ENCODE data around the gene RAP1B. TPM values are rescaled to one million over a fixed set of nuclear protein-coding genes. Genes with fewer than 3 reads are reported as not detected.

Gene RAP1B
- total RNA-seq, result 100 to 1,000 TPM; 193 to 195 TPM
- 100 to 1,000 TPM; 433 to 542 TPM for polyA plus RNA-seq

DNA sequence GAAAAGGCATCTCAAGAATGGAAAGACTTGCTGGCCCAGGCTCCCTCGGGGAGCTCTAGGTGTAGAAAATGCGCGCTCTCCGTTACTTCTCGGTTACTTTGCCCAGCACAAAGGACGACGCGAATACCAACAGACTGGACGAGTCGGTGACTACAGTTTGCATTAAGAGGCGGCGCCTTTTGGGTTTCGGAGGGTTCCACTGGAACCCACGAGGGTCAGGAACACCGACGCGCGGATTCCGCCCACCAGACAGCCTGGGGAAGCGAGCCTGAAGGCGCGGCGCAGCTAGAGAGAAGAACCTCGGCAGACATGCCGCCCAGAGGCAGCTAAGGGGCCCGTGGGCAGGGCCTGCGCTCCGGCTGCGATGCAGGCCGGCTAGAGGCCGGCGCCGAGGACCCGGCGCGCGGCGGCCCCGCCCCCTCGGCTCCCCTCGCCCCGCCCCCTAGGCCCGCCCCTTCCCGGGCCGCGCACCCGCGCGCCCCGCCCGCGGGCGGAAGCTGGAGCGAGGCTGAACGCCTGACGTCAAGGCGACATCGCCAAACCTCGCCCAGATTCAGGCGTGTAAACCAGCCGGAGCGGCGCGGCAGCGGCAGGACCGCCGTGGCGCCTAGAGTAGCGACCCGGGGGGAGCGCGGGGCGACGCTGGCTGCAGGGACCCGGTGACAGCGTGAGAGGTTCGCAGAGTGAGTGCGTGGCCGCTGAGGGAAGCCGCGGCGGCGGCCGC lies at the start of gene RAP1B:
TSS of gene RAP1B (plus strand) at position 530 of the 724 bp plus-strand sequence. CDS start 37,826 bp downstream, outside the sequence.
- intact Hi-C loops (cut with micrococcal nuclease), result loop anchor here (1.0 to 5.0 kb wide), 11 partner anchors 19 to 1341 kb away; partner anchors contain the start of genes CAND1, MDM1, NUP107 and SLC35E3
- Mint-ChIP-seq H3K36me3 (peaks cover 15 to 43% of the 10 kb centered on the region in 2 donors), H3K9me3 (no peaks in the 10 kb centered on the region), H3K27me3 (no peaks in the 10 kb centered on the region), H3K27ac (peak within 1 kb of the TSS; percentile 94 to 99 (median 97)), H3K4me1 (peaks cover 26 to 49% (median 37%) of the 10 kb centered on the region in 4 donors), H3K4me3 (peak within 1 kb of the TSS; percentile 90 to 98 (median 97))
- Histone ChIP-seq H3K4me3 (ENCODE audit: low read length in 2 of 2) (peak within 1 kb of the TSS; percentile 88), H3K9me3 (ENCODE audit: control insufficient read depth in 1 of 2, low read length in 2 of 2) (no peaks in the 10 kb centered on the region), H3K4me1 (ENCODE audit: insufficient read depth, low read length) (peaks cover 39% of the 10 kb centered on the region), H3K27me3 (ENCODE audit: insufficient read depth, low read length) (no peaks in the 10 kb centered on the region), H3K36me3 (ENCODE audit: insufficient read depth, low read length) (no peaks in the 10 kb centered on the region), H3K27ac (ENCODE audit: low read depth, low read length) (peak within 1 kb of the TSS; percentile 88)
- ChIA-PET POLR2A (ENCODE audit: partially characterized antibody) (interaction anchor here (0.8 to 5.3 kb wide), 37 partner anchors 9 to 1342 kb away, joined by 3 to 66 read pairs (median 6); partner anchors contain the start of genes IFNG-AS1, MDM1, MDM2 and NUP107), CTCF (ENCODE audit: partially characterized antibody) (interaction anchor here (0.8 to 5.9 kb wide), 5 partner anchors 14 to 252 kb away, joined by 4 to 46 read pairs (median 4); no protein-coding TSS in a partner anchor)
- peak; percentile 90 to 91 (median 90) for DNase-seq

DNA sequence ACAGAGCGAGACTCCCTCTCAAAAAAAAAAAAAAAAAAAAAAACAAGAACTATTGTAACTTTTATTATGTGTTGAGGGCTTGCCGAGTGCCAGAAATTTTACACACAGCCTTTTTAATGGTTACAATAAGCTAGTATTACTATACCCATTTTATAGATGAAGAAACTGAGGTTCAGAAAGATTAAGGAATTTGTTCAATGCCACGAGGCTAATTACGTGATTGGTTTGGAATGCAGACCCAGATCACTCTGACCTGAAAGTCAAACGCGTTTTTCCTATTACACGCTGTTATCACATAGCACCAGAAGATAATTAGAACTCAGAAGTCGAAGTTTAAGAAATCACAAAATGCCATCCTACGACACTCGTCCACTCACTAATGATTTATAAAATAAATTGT lies 48.9 kb upstream of the RAP1B start:
- CTCF ChIA-PET (ENCODE audit: partially characterized antibody), result no interaction called here
- H3K27ac Mint-ChIP-seq, result no peak overlapping the region

DNA sequence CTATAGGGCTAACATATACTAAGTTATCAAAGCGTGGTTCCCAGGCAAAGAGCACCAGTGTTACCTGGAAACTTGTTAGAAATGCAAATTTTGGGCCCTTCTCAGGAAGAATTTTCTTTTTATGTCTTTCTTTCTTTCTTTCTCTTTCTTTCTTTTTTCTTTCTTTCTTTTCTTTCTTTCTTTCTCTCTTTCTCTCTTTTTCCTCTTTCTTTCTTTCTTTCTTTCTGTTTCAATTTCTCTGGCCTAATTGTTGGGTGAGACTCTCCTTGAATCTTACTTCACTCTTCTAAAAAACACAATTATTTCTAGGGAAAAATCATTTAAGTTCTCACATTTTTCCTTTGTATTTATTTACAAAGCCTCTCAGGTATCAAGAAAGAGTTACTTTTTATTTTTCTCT lies 46.5 kb upstream of the RAP1B start:
- POLR2A ChIA-PET (ENCODE audit: partially characterized antibody), result interaction anchor here (0.9 kb wide), 1 partner anchor 17 kb away, joined by 3 read pairs; no protein-coding TSS in a partner anchor

More for the DNA sequence above, 48.9 kb upstream of the RAP1B start:
- Mint-ChIP-seq H3K4me1 (peaks cover 16 to 27% (median 20%) of the 10 kb centered on the region in 4 donors), H3K4me3 (no peak overlapping the region), H3K36me3 (no peaks in the 10 kb centered on the region), H3K27me3 (no peaks in the 10 kb centered on the region), H3K9me3 (no peaks in the 10 kb centered on the region)
- POLR2A ChIA-PET (ENCODE audit: partially characterized antibody), result no interaction called here
- no peak overlapping the region for H3K27ac ChIP-seq (ENCODE audit: low read depth, low read length)
- peaks cover 11% of the 10 kb centered on the region for H3K4me1 ChIP-seq (ENCODE audit: insufficient read depth, low read length)
- no peaks in the 10 kb centered on the region for H3K36me3 ChIP-seq (ENCODE audit: insufficient read depth, low read length)
- H3K27me3 ChIP-seq (ENCODE audit: insufficient read depth, low read length), result no peaks in the 10 kb centered on the region
- intact Hi-C loops (cut with micrococcal nuclease), result no loop called here
- H3K4me3 ChIP-seq (ENCODE audit: low read length in 2 of 2), result no peak overlapping the region
- no peaks in the 10 kb centered on the region for H3K9me3 ChIP-seq (ENCODE audit: control insufficient read depth in 1 of 2, low read length in 2 of 2)
- DNase-seq, result no peak

DNA sequence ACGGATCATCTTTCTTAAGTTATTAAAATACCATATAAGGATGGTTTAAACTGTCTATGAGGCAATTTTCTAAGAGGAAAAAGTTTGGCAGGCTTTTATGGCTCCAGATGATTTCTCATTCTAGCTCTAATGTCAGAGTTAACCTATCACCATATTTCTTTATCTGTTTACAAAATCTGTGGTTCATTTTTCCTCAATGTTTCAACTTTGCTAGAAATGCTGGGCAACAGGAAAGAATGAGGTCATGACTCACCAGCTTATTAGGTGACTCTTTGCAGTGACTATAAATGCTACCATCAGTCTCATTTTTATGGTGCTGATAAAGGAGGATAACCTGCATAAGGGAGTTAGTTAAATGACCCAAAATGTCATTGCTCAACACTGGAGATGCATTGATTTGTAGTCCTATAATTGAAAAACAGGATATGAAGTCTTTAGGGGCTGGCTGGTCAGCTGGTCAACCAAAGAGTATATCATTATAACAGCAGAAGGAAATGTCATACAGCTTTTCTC lies 45.3 kb upstream of the RAP1B start:
- intact Hi-C loops (cut with micrococcal nuclease), result loop anchor here (2.0 kb wide), 1 partner anchor 27 kb away; no protein-coding TSS in a partner anchor
- Mint-ChIP-seq H3K4me3 (peak overlapping the region in 1 of 8 donors; percentile 63), H3K27me3 (no peaks in the 10 kb centered on the region), H3K4me1 (peaks cover 11 to 23% (median 18%) of the 10 kb centered on the region in 4 donors), H3K9me3 (no peaks in the 10 kb centered on the region), H3K27ac (peak overlapping the region in 2 of 7 donors; percentile 46 to 57), H3K36me3 (no peaks in the 10 kb centered on the region)
- no peaks in the 10 kb centered on the region for H3K36me3 ChIP-seq (ENCODE audit: insufficient read depth, low read length)
- H3K27ac ChIP-seq (ENCODE audit: low read depth, low read length), result no peak overlapping the region
- H3K9me3 ChIP-seq (ENCODE audit: control insufficient read depth in 1 of 2, low read length in 2 of 2), result no peaks in the 10 kb centered on the region
- H3K4me1 ChIP-seq (ENCODE audit: insufficient read depth, low read length), result peaks cover 11% of the 10 kb centered on the region
- H3K27me3 ChIP-seq (ENCODE audit: insufficient read depth, low read length), result no peaks in the 10 kb centered on the region
- POLR2A ChIA-PET (ENCODE audit: partially characterized antibody), result interaction anchor here (0.6 to 1.3 kb wide), 4 partner anchors 13 to 200 kb away, joined by 3 to 4 read pairs (median 3); no protein-coding TSS in a partner anchor
- no peak overlapping the region for H3K4me3 ChIP-seq (ENCODE audit: low read length in 2 of 2)
- DNase-seq, result peak in 3 of 5 donors; percentile 12 to 43 (median 24)
- CTCF ChIA-PET (ENCODE audit: partially characterized antibody), result interaction anchor here (1.1 kb wide), 1 partner anchor 13 kb away, joined by 4 read pairs; no protein-coding TSS in a partner anchor

More for the DNA sequence above, 46.5 kb upstream of the RAP1B start:
- peaks cover 11% of the 10 kb centered on the region for H3K4me1 ChIP-seq (ENCODE audit: insufficient read depth, low read length)
- H3K36me3 Mint-ChIP-seq, result no peaks in the 10 kb centered on the region
- CTCF ChIA-PET (ENCODE audit: partially characterized antibody), result no interaction called here
- H3K36me3 ChIP-seq (ENCODE audit: insufficient read depth, low read length), result no peaks in the 10 kb centered on the region
- H3K9me3 Mint-ChIP-seq, result no peaks in the 10 kb centered on the region
- no peak for DNase-seq
- H3K27me3 Mint-ChIP-seq, result no peaks in the 10 kb centered on the region
- no peak overlapping the region for H3K4me3 Mint-ChIP-seq
- no peak overlapping the region for H3K27ac ChIP-seq (ENCODE audit: low read depth, low read length)
- no peaks in the 10 kb centered on the region for H3K27me3 ChIP-seq (ENCODE audit: insufficient read depth, low read length)
- peak overlapping the region in 4 of 7 donors; percentile 65 to 85 (median 70) for H3K27ac Mint-ChIP-seq
- intact Hi-C loops (cut with micrococcal nuclease), result loop anchor here (2.0 kb wide), 1 partner anchor 25 kb away; no protein-coding TSS in a partner anchor
- H3K4me3 ChIP-seq (ENCODE audit: low read length in 2 of 2), result no peak overlapping the region
- no peaks in the 10 kb centered on the region for H3K9me3 ChIP-seq (ENCODE audit: control insufficient read depth in 1 of 2, low read length in 2 of 2)
- peaks cover 12 to 23% (median 18%) of the 10 kb centered on the region in 4 donors for H3K4me1 Mint-ChIP-seq

DNA sequence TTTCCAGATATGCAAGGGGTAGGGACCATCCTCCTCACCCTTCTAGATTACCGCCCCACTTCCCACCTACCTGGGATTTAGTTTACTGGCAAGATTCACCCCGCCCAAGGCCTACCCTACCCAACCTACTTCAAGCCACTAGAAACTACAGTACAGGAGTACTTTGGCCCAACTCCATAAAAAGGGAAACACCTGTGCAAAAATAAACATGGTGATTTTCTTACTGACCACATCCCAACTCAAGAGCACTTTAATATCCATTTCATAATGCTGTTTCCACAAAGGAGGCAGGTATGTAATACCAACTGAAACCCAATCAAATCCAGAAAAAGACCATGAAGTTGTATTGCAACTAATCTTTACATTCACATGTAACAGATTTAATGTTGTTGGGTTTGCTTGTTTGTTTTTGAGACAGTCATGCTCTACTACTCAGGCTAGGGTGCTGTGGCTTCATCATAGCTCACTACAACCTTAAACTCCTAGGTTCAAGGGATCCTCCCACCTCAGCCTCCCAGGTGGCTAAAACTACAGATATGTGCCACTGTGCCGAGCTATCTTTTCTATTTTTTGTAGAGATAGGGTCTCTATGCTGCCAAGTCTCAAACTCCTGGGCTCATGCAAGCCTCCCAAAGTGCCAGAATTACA lies 41.7 kb upstream of the RAP1B start:
- CTCF ChIA-PET (ENCODE audit: partially characterized antibody), result interaction anchor here (0.6 kb wide), 1 partner anchor 224 kb away, joined by 3 read pairs; no protein-coding TSS in a partner anchor
- POLR2A ChIA-PET (ENCODE audit: partially characterized antibody), result no interaction called here
- intact Hi-C loops (cut with micrococcal nuclease), result no loop called here

GRCh38 chr12:68572661-68573060 lies 38.0 kb upstream of the RAP1B start:
- Histone ChIP-seq H3K27me3 (ENCODE audit: insufficient read depth, low read length) (no peaks in the 10 kb centered on the region), H3K27ac (ENCODE audit: low read depth, low read length) (no peak overlapping the region), H3K9me3 (ENCODE audit: control insufficient read depth in 1 of 2, low read length in 2 of 2) (no peaks in the 10 kb centered on the region), H3K36me3 (ENCODE audit: insufficient read depth, low read length) (no peaks in the 10 kb centered on the region), H3K4me3 (ENCODE audit: low read length in 2 of 2) (no peak overlapping the region), H3K4me1 (ENCODE audit: insufficient read depth, low read length) (peaks cover 2% of the 10 kb centered on the region)
- ChIA-PET CTCF (ENCODE audit: partially characterized antibody) (interaction anchor here (1.0 kb wide), 1 partner anchor 19 kb away, joined by 3 read pairs; no protein-coding TSS in a partner anchor), POLR2A (ENCODE audit: partially characterized antibody) (interaction anchor here (0.6 to 1.4 kb wide), 2 partner anchors 38 to 165 kb away, joined by 3 to 4 read pairs; partner anchors contain the start of gene RAP1B)
- H3K27me3 Mint-ChIP-seq, result no peaks in the 10 kb centered on the region
- H3K4me3 Mint-ChIP-seq, result no peak overlapping the region
- H3K4me1 Mint-ChIP-seq, result peaks cover 4 to 22% (median 7%) of the 10 kb centered on the region in 4 donors
- intact Hi-C loops (cut with micrococcal nuclease), result no loop called here
- no peaks in the 10 kb centered on the region for H3K36me3 Mint-ChIP-seq
- no peaks in the 10 kb centered on the region for H3K9me3 Mint-ChIP-seq
- H3K27ac Mint-ChIP-seq, result no peak overlapping the region
- DNase-seq, result no peak

More for the DNA sequence above, 41.7 kb upstream of the RAP1B start:
- no peak for DNase-seq
- Histone ChIP-seq H3K36me3 (ENCODE audit: insufficient read depth, low read length) (no peaks in the 10 kb centered on the region), H3K9me3 (ENCODE audit: control insufficient read depth in 1 of 2, low read length in 2 of 2) (no peaks in the 10 kb centered on the region), H3K27ac (ENCODE audit: low read depth, low read length) (no peak overlapping the region), H3K4me3 (ENCODE audit: low read length in 2 of 2) (no peak overlapping the region), H3K27me3 (ENCODE audit: insufficient read depth, low read length) (no peaks in the 10 kb centered on the region), H3K4me1 (ENCODE audit: insufficient read depth, low read length) (peaks cover 11% of the 10 kb centered on the region)
- Mint-ChIP-seq H3K27me3 (no peaks in the 10 kb centered on the region), H3K27ac (peak overlapping the region in 2 of 7 donors; percentile 32 to 35), H3K4me1 (peaks cover 14 to 30% (median 17%) of the 10 kb centered on the region in 4 donors), H3K4me3 (no peak overlapping the region), H3K9me3 (no peaks in the 10 kb centered on the region), H3K36me3 (no peaks in the 10 kb centered on the region)
